ENCODE results near the gene PIWIL4. TPM values are rescaled to one million over a fixed set of nuclear protein-coding genes. Genes with fewer than 3 reads are reported as not detected.

Gene PIWIL4
- total and polyA plus RNA-seq, 8 donors: 1.3 to 7.5 (median 5.7) TPM

DNA sequence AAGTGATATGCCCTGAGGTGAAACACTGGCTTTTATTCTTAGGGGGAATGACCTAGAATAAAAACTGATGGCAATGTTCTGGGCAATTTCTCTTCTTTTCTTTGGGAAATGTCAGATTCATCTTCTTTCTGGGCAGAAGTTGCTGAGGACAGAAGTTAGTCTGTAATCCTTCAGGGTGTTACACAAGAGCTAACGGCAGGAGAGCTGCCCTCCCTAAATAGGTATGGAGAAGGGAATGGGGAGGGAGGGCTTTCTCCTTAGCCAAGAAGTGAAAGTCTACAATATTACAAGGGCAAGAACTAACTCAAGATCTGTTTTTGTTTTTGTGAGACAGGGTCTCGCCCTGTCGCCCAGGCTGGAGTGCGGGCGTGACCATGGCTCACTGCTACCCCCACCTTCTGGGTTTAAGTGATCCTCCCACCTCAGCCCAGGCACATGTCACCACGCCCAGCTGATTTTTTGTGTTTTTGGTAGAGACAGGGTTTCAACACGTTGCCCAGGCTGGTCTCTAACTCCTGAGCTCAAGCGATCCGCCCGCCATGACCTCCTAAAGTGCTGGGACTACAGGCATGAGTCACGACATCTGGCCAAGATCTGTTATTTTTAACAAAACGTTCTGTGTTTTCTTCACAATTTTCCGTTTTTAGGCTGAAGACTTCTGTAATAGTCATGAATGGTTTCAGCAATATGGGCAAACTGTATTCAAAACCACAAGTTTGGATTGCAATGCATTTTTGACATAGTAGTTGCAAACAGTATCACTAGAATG is 7.2 kb downstream of the PIWIL4 start:
- Histone ChIP-seq H3K27ac (peak overlapping the region in 1 of 2 donors; percentile 91), H3K9me3 (no peaks in the 10 kb centered on the region), H3K36me3 (no peaks in the 10 kb centered on the region), H3K4me3 (peak overlapping the region in 1 of 2 donors; percentile 25), H3K4me1 (peaks cover 7 to 24% of the 10 kb centered on the region in 2 donors), H3K27me3 (no peaks in the 10 kb centered on the region)
- DNase-seq: peak in 2 of 4 donors; percentile 40 to 61
- TF ChIP-seq, protein P1, sequence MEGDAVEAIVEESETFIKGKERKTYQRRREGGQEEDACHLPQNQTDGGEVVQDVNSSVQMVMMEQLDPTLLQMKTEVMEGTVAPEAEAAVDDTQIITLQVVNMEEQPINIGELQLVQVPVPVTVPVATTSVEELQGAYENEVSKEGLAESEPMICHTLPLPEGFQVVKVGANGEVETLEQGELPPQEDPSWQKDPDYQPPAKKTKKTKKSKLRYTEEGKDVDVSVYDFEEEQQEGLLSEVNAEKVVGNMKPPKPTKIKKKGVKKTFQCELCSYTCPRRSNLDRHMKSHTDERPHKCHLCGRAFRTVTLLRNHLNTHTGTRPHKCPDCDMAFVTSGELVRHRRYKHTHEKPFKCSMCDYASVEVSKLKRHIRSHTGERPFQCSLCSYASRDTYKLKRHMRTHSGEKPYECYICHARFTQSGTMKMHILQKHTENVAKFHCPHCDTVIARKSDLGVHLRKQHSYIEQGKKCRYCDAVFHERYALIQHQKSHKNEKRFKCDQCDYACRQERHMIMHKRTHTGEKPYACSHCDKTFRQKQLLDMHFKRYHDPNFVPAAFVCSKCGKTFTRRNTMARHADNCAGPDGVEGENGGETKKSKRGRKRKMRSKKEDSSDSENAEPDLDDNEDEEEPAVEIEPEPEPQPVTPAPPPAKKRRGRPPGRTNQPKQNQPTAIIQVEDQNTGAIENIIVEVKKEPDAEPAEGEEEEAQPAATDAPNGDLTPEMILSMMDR (IDR thresholded peaks at IDR 0.05): no peak
- intact Hi-C loops (cut with DNase I): no loop called here
- ATAC-seq: peak; percentile 36

- Histone ChIP-seq H3K4me3 (no peak overlapping the region), H3K27me3 (no peaks in the 10 kb centered on the region), H3K36me3 (no peaks in the 10 kb centered on the region), H3K27ac (peak overlapping the region in 1 of 2 donors; percentile 0), H3K4me1 (peaks cover 7 to 24% of the 10 kb centered on the region in 2 donors), H3K9me3 (no peaks in the 10 kb centered on the region)
- ATAC-seq (no peak), DNase-seq (no peak)
- intact Hi-C loops (cut with DNase I): no loop called here
- TF ChIP-seq, protein P1 (IDR thresholded peaks at IDR 0.05): no peak
These were observed 9.1 kb downstream of the PIWIL4 start for GRCh38 chr11:94576306-94576705.

- no peaks in the 10 kb centered on the region for H3K9me3 ChIP-seq
- intact Hi-C loops (cut with DNase I): no loop called here
- H3K27ac ChIP-seq: no peak overlapping the region
- H3K36me3 ChIP-seq: no peaks in the 10 kb centered on the region
- no peaks in the 10 kb centered on the region for H3K27me3 ChIP-seq
- H3K4me1 ChIP-seq: peaks cover 7 to 29% of the 10 kb centered on the region in 2 donors
- TF ChIP-seq, protein P1 (IDR thresholded peaks at IDR 0.05): no peak
- DNase-seq (no peak), ATAC-seq (no peak)
- H3K4me3 ChIP-seq: no peak overlapping the region
These were observed 10.7 kb downstream of the PIWIL4 start for GRCh38 chr11:94577841-94578240.

DNA sequence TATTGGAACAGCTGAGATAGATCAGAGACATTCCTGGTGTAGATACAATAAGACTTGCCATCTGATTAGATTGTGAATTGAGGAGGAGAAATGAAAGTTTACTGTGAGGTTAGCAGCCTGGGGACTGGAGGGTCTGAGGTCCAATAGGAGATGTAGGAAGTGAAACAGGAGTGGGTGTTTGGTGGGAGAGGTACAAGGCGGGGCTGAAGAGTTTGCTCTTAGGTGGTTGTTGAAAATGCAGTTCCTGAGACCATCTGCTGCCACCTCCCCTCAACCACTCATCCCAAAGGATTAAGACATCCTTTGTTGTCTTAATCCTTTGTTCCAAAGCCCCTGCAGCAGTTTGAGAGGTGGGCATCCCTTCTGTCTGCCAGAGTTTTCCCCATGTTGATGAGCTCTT is 14.8 kb downstream of the PIWIL4 start:
- no peaks in the 10 kb centered on the region for H3K27me3 ChIP-seq
- intact Hi-C loops (cut with DNase I): no loop called here
- no peaks in the 10 kb centered on the region for H3K36me3 ChIP-seq
- DNase-seq (no peak), ATAC-seq (no peak)
- TF ChIP-seq, protein P1 (IDR thresholded peaks at IDR 0.05): no peak
- peaks cover 0 to 32% of the 10 kb centered on the region in 2 donors for H3K4me1 ChIP-seq
- no peaks in the 10 kb centered on the region for H3K9me3 ChIP-seq
- no peak overlapping the region for H3K27ac ChIP-seq
- H3K4me3 ChIP-seq: no peak overlapping the region

DNA sequence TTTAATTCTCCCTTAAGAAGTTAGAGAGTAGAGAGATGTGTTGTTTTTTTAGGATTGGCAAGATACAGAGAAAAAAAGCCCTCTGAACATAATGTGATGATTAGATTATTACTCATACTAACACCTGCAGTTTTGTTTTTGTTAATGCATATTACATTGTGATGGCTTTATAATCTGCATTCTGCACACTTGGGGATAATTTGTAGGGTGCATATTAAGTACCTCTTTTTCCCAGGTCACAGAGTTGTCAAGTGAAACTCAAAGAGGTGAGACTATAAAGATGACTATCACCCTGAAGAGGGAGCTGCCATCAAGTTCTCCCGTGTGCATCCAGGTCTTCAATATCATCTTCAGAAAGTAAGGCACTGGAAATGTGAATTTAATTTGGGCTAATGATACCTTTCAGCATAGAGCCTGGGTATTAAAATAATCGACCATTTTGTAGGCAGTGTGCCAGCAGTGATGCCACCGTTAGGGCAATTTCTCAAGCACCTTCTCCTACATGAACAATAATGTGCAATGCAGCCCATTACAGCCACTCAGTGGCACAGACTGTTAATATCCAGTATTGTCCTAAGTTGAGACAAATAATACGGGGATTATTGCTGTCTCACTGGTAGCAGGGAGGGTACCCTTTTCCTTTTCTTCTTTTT is 16.2 kb downstream of the PIWIL4 start:
- DNase-seq (no peak), ATAC-seq (no peak)
- H3K36me3 ChIP-seq: no peaks in the 10 kb centered on the region
- peaks cover 0 to 32% of the 10 kb centered on the region in 2 donors for H3K4me1 ChIP-seq
- intact Hi-C loops (cut with DNase I): no loop called here
- H3K4me3 ChIP-seq: peak overlapping the region in 1 of 2 donors; percentile 11
- H3K27ac ChIP-seq: peak overlapping the region in 1 of 2 donors; percentile 83
- no peaks in the 10 kb centered on the region for H3K27me3 ChIP-seq
- no peaks in the 10 kb centered on the region for H3K9me3 ChIP-seq
- TF ChIP-seq, protein P1 (IDR thresholded peaks at IDR 0.05): no peak
